Midbrain (tissue), 1 donor: Measurements from ENCODE around the gene EHMT1.

Experiments
- DNase-seq: peaks from one replicate; lab custom pipeline; 2025; lab: John Stamatoyannopoulos, UW

Gene EHMT1

DNA sequence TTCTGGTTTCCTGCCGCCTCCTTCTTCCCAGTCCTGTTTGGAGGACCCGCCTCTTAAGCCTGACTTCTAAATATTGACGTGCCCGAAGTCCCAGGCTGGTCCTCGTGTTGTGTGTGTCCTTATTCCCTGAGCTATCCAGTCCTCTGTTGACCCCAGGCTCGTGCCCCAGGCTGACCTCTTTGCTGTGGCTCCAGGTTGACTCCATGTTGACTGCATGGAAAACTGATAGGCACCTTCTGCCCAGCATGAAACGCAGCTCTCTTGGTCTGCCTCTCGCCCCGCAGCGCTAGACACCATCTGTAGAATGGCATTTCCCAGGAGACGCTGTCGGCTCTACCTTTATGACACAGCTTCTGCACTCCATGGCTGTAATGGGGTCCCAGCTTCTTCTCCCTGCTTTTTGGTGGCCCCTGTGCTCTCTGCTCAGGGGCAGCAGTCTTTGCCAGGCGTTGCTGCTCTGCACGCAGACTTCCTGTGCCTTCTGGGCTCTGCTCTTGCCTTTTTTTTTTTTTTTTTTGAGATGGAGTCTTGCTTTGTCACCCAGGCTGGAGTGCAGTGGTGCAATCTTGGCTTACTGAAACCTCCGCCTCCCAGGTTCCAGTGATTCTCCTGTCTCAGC lies 28.4 kb downstream of the EHMT1 start:
- no peak for DNase-seq

DNA sequence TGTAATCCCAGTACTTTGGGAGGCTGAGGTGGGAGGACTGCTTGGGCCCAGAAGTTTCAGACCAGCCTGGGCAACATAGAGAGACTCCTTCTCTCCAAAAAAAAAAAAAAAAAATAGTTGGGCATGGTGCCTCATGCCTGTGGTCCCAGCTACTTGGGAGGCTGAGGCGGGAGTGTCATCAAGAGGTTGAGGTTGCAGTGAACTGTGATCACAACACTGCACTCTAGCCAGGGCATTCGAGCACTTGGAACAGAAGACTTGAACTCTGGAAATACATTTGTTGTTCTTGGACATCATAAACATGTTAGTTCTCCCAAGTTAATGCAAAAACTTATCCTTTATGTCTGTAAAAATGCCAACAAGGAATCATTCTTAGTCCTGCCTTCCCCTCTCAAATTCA lies 29.6 kb downstream of the EHMT1 start:
- no peak for DNase-seq

DNA sequence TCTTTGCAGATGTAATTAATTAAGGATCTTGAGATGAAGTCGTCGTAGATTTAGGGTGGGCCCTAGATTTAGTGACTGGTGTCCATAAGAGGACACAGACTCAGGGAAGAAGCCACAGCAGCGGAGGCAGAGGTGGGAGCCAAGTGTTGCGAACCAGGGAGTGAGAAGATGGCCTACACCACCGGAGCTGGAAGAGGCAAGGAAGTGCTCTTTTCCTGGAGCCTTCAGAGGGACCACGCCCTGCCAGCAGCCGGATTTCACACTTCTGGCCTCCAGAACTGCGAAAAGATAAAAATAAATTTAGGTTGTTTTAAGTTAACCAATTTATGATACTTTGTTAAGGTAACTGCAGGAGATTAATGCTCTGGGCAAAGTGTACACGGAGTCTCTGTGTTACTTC lies 30.7 kb downstream of the EHMT1 start:
- no peak for DNase-seq

DNA sequence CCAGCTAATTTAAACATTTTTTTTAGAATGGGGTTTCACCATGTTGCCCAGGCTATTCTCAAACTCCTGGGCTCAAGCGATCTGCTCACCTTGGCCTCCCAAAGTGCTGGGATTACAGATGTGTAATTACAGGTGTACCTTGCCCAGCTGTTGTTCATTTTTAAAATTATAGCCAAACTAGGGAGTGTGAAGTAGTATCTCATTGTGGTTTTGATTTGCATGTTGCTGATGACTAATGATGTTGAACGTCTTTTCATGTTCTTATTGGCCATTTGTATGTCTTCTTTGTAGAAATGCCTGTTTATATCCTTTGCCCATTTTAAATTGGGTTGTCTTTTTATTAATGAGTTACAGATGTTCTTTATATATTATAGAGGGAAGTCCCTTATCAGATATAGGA lies 31.5 kb downstream of the EHMT1 start:
- DNase-seq = no peak

DNA sequence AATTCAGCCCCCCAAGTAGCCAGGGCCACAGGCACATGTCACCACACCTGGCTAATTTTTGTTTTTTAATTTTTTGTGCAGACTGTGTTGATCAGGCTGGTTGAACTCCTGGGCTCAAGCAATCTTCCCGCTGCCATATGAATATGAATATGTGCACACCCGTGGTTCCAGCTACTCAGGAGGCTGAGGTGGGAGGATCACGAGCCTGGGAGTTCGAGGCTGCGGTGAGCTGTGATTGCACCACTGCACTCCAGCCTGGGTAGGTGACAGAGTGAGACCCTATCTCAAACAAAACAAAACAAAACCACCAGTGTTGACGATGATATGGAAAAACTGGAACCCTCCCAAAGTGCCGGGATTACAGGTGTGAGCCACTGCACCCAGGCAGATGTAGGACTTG lies 32.0 kb downstream of the EHMT1 start:
- no peak for DNase-seq

DNA sequence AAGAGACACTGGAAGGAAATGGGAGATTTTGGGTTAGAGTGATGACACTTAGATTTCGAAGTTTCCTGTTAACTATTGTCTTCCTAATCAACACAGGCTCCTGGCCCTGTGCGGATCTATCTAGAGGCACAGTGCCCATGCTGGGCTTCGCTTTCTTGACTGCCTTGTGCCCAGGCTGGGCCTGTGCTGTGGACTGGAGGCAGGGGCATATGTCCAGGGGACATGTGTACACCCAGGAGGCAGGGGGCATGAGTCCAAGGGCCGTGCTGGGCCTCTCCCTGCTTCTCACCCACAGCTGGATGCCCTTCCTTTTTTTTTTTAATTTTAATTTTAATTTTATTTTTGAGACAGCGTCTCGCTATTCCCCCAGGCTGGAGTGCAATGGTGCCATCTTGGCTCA lies 37.6 kb downstream of the EHMT1 start:
- DNase-seq = no peak

DNA sequence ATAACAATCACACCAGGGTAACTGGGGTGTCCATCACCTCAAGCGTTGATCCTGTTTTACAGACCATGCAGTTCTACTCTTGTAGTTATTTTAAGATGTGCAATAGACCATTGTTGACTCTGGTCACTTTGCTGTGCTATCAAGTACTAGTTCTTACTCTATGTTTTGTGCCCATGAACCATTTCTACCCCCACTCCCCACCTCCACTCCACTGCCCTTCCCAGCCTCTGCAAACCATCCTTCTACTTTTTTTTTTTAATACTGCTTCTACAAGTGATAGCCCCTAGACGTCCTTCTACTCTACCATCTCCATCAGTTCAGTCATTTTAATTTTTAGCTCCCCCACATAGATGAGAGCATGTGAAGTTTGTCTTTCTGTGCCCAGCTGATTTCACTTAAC lies 38.8 kb downstream of the EHMT1 start:
- no peak for DNase-seq

DNA sequence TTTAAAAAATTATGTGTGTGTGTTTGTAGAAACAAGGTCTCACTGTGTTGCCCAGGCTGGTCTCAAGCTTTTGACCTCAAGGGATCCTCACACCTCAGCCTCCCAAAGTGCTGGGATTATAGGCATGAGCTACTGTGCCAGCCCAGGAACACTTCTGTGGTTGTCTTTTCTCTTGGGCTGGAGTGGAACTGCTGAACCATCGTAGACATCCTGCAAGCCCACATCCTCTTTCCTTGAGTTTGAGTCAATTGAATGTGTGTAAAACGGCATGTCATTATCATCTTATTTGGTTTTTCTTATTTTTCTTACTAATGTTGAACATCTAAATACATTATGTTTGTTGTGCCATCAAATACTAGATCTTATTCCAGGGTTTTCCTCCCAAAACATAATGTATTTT lies 40.0 kb downstream of the EHMT1 start:
- DNase-seq = no peak

DNA sequence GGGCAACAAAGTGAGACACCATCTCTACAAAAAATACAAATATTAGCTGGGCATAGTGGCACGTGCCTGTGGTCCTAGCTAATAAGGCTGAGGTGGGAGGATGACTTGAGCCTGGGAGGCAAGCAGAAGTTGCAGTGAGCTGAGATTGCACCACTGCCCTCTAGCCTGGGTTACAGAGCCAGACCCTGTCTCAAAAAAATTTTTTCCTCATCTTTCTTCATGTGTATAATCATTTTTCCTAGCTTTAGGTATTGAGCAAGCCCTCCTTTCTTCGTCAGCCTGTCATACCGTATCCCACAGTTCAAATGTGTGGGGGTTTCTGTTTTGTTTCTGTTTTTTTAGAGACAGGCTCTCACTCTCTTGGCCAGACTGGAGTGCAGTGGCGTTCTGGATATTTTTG lies 41.3 kb downstream of the EHMT1 start:
- no peak for DNase-seq

DNA sequence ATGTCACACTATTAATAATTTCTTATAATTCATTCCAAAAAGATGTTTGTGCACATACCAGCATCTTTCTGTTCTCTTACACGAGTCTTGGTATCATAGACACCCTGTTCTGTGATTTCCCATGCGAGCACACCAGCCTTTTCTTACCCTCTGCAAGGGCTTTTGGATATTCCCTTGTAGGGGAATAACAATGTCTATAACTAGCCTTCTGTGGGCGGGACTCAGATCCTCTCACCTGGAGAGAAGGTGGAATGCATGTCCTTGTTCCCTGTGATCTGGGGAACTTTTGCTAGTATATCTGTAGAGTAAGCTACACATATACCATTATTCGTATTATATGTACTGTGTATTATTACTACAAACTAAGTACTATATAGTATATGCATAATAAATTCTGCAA lies 44.8 kb downstream of the EHMT1 start:
- DNase-seq = no peak

DNA sequence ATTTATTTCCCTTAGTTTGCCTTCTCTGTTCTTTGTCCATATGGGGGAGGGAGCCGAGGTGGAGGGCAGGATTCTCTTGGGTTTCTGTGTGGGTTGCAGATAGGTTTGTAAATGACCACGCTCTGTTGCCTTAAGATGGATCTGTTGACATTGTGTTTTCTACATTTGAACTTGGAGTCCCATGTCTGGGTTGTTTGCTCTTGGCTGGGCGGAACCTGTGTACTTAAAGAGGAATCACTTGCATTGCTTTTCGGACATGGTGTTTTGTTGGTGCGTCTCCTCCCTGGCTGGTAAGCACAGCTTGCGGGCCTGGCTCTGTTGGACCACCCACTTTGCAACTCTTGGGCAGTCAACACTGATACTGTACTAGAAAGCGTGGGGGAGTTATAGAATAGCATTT lies 45.9 kb downstream of the EHMT1 start:
- DNase-seq = no peak

DNA sequence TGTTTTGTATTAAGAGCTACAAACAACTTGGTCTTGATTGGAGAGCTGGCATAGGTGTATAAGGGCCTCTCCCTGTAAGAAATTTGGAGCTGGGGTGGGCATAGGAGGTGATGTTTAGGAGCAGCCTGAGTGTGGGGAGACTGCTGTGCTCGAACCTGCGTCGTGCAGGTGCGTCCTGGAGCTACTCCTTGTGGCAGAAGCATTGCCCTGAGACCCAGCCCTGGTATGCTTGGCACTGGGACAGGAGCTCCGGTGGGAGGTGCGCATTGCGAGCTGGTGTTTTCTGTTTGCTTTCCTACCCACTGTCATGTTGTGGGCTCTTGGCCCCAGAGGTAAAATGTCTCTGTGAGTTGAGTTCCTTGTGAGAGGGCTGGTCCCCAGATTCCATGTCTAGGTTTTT lies 46.4 kb downstream of the EHMT1 start:
- no peak for DNase-seq

DNA sequence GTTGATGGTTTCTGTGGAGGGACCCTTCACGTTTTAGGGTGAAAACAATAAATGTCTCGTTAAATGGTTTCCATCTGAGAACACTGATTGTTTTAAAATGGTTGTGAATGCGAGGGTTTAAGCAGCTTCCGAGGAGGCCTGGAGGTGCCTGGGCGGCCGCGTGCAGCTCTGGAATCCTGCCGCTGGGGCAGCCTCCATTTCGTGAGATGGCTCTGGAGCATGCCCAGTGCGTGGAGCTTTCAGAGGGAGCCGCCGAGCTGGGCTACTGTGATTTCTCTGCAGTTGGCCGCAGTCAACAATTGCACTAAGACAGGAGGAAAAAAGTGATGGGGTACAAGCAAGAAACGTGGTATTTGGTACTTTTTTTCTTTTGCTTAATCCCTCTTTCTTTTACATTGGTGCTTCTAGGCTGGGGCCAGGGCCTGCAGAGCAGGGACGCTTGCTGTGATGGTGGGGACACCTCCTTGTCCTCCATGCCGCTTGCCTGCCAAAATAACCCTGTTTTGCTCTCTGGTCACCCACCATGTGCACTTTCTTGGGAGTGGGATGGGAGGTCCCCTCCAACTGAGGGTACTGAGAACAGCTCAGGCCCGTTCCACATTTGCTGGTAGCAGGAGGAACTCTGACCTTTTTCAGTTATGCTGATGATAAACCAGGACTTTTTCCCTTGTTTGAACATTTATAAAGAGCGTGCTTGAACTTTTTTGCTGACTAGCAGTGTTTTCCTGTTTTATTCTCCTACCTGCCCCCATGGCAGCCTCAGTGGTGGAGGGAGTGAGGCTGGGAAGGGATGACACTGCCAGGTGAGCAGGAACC lies 47.1 kb downstream of the EHMT1 start:
- DNase-seq = peak; percentile 67

DNA sequence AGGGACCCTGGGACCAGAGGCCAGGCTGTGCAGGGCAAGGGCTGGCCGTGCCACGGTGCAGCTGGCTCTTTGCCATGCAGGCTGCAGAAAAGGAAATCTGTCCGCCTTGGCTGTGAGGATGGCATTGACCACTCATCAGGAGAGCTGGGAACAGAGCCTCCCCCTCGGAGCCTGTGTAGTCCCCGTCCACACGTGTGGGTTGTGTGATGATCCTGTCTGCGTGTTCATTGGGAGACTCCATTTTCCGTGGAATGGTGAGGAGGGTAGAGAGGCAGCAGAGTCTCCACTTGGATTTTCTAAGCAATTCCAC lies 47.7 kb downstream of the EHMT1 start:
- no peak for DNase-seq

DNA sequence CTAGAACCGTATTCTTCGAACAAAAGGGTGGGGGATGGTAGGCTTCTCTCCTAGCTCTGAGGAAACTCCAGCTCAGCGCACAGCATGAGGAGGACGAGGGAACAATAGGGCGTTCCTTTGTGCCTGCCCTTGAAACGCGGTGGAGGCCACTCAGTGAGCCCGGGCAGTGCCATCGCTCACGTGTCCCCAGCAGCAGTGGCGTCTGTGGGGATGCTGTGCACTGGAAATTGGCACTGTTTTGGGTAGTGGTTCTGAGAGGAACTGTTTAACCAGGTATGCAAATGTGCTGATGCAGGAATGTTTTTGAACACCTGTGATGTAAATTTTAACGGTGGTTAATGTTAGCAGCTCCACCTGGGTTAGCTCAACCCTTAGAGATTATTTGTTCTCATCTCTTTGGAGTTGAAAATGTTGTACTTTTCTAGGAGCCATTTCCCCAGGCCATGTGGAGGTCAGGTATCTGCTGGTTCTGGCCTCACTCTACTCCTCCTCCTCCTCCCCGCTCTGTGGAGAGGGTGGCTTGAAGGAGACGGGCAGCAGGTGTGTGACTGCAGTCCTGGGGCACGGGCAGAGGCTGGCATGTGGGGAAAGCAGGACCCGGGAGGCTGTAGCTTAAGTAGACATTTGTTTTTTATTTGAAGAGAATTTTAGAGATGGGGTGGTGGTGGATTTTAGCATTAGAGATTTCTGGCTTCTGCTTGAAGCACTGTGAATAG lies 48.3 kb downstream of the EHMT1 start:
- DNase-seq = peak; percentile 55

DNA sequence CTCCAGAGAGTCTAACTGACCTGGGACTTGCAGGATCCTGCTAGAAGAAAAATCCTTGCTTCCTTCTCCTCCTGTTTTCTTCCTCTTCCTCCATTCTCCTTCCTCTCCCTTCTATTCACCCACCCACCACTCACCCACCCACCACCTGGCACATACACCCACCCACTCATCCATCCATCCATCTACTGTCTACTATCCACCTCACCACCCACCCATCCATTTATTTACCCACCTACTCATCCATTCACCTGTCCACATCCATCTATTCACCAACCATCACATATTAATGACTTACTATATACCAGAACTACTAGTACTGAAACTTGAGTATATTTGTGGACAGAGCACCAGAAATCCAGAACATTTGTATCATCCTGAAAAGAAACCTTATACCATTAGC lies 49.4 kb downstream of the EHMT1 start:
- DNase-seq = no peak

DNA sequence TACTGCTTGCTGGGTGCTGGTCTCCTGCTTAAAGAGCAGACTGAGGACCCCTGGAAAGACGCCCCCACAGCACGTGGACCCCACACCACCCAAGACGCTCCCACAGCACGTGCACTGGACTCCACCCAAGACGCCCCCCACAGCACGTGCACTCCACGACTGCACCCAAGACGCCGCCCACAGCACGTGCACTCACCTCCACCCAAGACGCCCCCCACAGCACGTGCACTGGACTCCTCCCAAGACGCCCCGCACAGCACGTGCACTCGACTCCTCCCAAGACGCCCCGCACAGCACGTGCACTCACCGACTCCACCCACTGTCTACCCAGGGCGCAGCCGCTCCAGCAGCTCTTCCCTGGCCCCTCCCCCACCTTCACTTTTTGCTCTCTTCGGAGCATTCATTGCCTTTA lies 50.5 kb downstream of the EHMT1 start:
- no peak for DNase-seq

DNA sequence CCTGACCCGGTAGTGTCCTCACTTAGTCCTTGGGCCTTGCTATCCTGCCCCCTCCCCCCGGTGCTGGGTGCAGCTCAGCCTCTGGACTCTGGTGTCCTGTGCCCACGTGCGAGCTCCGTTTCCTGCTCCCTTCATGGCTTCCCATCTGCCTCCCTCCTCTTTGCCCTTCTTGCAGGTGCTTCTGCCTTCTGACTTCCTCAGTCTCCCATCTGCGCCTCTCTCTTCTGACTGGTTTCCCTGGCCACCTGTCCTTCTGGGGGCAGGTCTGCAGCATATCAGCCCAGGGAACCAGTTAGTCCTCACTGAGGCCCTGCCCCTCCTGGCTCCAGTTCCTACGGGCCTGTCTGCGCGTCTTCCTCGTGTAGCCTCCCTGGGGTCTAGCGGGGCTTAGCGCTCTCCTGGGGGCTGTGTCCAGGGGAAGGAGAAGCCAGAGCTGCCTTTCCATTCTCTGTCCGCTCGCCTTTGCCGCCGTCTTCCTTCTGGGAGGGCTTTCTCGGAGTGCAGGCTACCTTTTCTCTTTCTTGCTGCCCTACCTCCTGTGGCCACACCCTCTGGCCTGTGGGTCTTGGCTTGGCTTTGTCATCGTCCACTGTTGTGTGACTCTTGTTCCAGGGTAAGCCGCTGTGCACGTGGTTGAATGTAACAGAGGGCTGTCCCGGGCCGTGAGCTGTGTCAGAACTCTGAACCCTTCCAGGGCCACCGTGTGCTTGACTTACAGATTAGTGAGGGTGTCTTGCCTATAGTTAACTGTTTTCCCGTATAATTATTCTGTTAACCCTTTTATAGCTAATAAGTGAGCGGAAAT lies 51.8 kb downstream of the EHMT1 start:
- no peak for DNase-seq

DNA sequence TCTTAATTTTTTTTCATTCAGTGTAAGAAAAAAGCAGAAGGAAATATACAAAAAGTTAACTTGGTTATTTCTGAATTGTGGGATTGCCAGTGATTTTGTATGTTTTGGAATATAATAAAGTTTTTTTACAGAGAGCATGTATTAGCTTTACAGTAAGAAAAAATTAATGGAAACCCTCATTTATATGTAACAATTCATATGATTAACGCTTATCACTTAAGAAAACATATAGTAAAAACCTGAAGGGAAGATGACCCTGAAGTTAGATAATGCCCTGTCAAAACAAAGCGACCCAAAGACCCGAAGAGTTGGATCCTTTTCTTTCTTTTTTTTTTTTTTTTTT lies 52.4 kb downstream of the EHMT1 start:
- DNase-seq = no peak

DNA sequence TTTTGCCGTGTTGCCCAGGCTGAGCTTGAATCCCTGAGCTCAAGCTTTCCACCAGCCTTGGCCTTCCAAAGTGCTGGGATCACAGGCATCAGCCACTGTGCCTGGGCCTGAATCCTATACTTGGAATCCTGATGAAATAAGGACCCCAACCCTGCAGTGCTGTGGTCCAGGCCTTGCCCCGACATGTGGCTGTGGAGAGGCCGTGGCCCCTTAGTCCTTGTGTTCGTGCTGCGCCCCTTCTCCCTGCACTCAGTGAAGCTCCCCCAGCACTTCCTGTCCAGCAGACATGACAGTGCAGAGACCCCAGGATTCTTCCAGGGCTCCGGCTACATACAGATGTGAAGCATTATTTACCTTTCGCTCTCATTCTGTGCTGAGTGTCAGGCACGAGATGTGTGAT lies 52.9 kb downstream of the EHMT1 start:
- DNase-seq = no peak

DNA sequence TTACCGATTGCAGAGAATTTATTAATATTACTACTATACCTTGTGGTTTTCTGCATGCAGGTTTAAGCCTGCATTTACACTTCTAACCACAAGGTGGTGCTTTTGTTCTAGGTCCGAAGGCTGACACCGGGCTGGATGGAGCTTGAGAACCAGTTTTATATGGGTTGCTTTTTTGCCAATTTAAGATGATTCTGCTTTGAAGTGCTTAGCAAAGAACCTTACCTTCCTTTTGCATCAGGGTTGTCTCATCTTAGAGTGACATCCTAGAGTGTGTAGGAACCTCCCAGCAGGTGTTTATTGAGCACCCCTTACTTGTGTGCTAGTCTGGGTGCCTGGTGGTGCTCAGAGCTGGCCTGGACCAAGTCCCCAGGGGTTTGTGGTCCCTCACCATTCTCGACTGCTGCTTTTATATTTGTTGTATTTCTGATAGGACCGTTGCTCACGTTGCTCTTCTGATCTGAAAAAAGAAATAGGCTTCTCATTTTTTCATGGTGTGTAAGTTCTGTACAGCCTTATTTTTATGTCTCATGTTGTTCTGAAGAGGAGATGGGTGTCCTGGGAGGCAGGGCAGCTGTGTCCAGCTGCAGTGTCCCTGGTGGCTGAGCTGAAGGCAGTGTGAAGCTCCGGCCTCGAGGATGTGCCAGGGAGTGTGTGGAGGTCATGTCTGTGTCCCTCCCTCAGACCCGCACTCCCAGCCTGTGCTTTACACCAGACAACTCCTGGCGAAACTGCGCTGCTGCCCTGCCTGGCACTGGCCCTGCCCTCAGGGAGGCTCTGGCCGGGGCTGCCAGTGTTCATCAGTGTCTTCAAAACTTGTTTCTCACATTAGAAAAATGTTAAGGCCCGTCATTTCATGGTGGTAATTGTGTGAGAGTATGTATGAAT lies 54.3 kb downstream of the EHMT1 start:
- peak; percentile 75 for DNase-seq

DNA sequence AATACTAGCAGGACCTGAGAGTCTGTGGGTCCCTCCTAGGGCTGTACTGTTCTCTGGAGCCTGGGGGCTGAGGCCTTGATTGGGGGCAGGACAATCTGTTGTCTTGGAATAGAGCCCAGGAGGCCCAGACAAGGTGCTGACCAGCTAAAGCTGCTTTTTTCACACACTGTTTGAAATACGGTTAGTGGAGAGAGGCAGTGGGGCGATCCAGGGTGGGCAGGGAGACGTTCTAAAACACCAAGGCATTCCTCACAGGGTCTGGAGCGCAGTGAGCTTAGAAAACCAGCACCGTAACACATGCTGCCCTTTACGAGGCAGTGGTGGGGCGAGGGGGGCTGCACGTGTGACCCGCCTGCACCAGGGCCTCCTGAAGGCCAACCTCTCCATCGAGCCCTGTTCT lies 55.1 kb downstream of the EHMT1 start:
- DNase-seq = no peak
